GM18498 (cell line): ENCODE measurements around the gene LHX2.

Source experiments
- ATAC-seq: cut with Tn5 transposase; IDR thresholded peaks from one replicate; pipeline ENCODE4 v1.9.1; 2021; ENCODE audit warnings: mild to moderate bottlenecking, moderate library complexity; ENCODE audit not compliant: unreplicated experiment

LHX2 gene

GRCh38 chr9:123998970-123999621 lies 12.5 kb upstream of the LHX2 start:
- no peak for ATAC-seq

- no peak for ATAC-seq
Measured at GRCh38 chr9:123999661-124000060, 11.9 kb upstream of the LHX2 start.

GRCh38 chr9:124000161-124000783 lies 11.3 kb upstream of the LHX2 start:
- no peak for ATAC-seq

- ATAC-seq, result no peak
Measured at GRCh38 chr9:124000784-124001457, 10.6 kb upstream of the LHX2 start.

DNA sequence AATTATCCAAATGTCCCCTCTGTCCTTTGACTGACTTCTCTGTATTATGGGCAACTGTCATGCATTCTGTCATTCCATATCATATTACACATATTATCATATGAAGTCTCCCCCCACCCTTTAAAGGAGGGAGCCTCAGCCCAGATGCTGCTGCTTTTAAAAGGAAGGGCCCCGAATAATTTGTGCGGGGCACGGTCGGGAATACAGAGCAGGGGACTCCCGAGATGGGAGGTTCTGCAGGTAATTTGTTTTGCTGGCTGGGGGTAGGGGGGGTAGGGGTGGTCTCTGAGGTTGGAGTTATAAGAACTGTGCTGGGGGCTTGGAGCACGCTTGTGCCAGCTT lies 10.1 kb upstream of the LHX2 start:
- no peak for ATAC-seq

- ATAC-seq, result no peak
Measured at GRCh38 chr9:124001866-124002525, 9.6 kb upstream of the LHX2 start.

DNA sequence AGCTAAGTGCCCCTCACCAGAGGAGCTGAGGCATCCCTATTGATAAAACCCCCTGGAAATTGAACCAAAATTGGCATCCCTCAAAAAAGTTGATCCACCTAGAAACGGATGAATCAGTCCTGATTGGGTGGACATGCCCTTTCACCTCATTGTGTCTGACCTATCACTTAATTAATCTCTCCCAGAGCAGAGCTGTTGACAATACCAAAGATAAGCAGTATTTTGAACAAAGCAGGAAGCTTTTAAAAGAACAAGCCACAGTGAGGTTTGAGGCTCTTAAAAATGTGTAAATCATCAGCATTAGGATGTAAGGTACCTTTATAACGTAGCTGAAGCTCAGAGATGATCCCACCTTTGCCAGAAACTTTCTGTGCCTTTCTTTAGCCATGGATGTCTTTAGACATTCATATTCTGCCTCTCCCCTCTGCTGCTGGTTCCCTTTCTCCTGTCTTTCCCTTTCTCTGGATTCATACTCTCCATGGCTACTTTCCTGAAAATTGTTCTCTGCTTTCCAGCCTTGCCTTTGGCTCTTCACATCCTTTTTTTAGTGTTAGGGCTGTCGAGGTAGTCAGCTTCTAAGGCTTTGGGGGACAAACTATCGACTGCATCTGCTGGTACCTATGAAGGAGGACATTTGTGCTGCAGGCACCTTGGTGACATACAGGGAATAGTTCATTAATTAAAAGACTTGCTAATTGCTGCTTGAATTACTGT lies 7.8 kb upstream of the LHX2 start:
- ATAC-seq, result no peak

- no peak for ATAC-seq
Measured at GRCh38 chr9:124004593-124004992, 7.0 kb upstream of the LHX2 start.

DNA sequence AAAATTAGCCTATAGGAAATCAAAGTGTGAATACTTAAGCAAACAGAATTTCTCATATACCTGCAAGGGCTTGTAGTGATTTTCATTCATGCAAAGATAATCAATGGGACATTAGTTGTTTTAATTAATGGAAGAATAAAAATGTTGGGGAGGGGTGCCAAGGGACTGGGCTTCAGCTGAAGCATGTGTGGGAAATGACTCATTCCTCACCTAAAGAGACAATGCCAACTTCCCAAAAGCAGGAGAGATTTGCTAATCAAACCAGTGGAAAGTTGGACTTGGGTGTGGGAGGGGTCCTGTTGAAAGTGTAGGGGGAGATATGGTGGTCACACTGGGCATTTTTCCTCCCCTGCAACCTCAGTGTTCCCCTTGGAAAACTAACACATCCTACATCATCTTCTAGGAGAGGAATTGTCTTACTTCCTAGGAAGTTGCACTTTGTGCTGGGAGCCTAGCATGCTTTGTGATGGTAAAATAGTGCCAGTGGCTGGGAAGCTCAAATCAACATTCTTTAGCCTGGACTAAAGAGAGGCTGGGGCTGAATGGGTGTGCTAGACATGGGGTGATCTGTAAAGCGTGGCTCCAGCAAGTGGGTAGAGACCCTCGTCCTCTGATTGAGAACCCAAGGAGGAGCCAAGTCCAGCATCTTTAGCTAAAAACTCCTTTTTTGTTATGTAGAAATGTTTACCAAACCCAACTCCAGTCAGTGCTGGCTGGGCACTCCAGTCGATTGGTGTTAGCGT lies 6.4 kb upstream of the LHX2 start:
- no peak for ATAC-seq

GRCh38 chr9:124006448-124007361 lies 4.9 kb upstream of the LHX2 start:
- ATAC-seq, result peak; percentile 43

- ATAC-seq, result no peak
Measured at GRCh38 chr9:124007565-124008302, 3.8 kb upstream of the LHX2 start.

- ATAC-seq, result no peak
Measured at GRCh38 chr9:124008303-124008693, 3.3 kb upstream of the LHX2 start.

DNA sequence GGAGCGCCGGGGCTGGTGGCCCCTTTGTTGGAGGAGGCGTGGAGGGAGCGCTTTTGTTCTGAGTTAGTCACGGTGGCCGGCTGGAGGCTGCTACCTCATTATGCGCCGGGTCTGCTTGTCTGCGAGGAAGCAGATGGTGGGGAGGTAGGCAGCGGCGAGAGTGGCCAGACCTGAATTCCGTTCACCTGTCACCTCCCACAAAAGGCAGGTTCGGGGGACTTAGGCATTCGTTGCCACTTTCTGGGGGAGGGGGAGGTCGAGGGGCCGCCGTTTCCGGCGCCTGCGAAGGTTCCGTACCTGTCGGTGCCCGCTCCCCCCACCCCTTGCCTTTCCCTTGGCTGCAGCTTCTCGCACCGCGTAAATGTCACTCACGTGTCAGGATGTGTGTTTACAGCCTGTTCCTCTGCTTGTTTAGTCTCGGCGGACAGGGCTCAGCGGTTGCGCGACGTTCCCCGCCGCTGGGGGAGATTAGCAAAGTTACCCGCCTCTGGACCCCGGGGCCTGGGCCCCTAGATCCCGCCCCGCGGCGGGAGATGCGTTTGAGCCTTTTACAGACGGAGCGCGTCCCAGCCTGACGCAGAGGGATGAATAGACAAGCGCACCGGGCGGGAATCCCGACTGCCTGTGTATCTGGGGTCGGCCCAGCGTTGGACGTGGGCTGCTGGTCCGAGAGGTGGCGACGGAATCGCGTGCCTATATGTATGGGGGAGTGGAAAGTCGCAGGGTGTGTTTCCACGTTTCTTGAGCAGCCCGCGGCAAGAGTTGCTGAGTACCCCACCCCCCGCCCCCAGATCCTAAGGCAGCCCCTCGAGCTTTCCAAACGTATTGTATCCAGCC lies 2.7 kb upstream of the LHX2 start:
- no peak for ATAC-seq

DNA sequence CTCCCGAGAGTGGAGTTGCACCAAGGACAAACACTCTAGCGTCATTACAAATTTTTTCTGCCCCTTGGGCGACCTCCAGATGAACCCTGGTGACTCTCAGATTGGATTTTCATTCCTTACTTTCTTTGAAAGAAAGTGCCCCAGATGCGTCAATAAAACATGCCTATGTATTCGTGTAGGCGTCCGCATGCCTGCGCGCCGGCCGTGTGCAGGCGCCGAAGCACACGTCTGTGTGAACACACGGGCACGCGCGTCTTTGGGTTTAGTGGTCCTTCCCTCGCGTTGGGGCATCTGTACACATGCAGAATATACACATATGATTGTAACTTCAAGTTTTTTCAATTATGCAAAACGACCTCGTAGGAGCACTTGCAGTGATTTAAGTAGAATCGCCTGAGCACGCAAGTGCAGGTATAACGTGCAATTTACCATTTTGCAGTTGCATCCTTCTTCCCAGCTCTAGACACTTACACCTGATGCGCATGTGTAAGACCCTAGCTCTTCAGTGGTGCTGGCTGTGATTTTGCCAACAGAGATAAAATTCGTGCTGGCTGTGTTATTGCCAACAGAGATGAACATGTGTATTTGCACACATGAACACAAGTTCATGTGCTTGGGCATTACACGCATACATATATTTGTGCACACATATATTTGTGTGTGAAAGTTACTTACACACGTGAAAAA lies 1.9 kb upstream of the LHX2 start:
- ATAC-seq, result no peak

DNA sequence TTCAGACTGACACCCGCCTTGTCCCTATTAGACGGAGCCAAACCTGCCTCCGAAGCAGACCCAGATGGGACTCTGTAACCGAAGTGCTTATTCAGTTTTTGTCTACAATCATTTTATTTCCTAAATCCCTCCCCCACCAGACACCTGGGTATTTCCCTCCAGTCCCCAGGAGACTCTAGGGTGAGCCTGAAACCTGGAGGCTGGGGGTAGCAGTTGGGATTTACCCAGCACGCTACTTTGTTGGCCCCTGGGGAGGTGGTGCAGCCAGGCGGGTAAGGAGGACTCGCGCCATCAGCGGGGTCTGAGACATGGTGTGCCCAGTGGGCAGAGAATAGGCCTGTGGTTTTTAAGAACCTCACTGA lies 1.3 kb upstream of the LHX2 start:
- ATAC-seq, result no peak

- ATAC-seq, result no peak
Measured at GRCh38 chr9:124010665-124011321, 775 bp upstream of the LHX2 start.
